ENCODE results near the gene CATSPERE.
"Not testable (repeated sequence)": the region's sequence is repeated elsewhere in the genome, so short reads cannot be mapped to it uniquely, and the experiment has no call there.

Gene CATSPERE

DNA sequence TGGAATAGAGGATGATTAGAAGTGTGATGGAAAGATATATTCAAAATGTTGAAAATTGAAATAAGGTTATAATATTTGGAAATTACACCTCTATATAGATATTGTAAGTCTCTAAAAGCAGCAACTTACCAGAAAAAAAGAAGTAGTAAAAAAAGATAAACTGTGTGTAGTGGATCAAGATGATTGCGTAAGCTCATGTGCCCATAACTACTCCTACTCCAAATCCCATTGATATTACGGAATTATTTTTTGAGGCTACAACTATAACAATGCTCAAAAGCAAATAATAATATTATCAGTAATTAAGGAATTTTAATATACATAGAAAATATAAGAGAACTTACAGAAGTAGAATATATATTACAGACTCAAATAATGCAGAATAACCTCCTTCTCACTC is 33.6 kb downstream of the CATSPERE start:
- ATAC-seq (ENCODE audit: low read depth), result no peak
- Histone ChIP-seq H3K4me1 (ENCODE audit: insufficient read depth, poor library complexity, severe bottlenecking) (no peaks in the 10 kb centered on the region), H3K4me3 (ENCODE audit: severe bottlenecking) (no peak overlapping the region), H3K36me3 (ENCODE audit: low read depth) (no peaks in the 10 kb centered on the region), H3K27ac (ENCODE audit: poor library complexity, severe bottlenecking) (no peak overlapping the region), H3K9me3 (ENCODE audit: severe bottlenecking) (no peaks in the 10 kb centered on the region), H3K27me3 (ENCODE audit: insufficient read depth, poor library complexity, severe bottlenecking) (no peaks in the 10 kb centered on the region)
- no peak for DNase-seq (ENCODE audit: low spot score)
- TF ChIP-seq, protein P1, sequence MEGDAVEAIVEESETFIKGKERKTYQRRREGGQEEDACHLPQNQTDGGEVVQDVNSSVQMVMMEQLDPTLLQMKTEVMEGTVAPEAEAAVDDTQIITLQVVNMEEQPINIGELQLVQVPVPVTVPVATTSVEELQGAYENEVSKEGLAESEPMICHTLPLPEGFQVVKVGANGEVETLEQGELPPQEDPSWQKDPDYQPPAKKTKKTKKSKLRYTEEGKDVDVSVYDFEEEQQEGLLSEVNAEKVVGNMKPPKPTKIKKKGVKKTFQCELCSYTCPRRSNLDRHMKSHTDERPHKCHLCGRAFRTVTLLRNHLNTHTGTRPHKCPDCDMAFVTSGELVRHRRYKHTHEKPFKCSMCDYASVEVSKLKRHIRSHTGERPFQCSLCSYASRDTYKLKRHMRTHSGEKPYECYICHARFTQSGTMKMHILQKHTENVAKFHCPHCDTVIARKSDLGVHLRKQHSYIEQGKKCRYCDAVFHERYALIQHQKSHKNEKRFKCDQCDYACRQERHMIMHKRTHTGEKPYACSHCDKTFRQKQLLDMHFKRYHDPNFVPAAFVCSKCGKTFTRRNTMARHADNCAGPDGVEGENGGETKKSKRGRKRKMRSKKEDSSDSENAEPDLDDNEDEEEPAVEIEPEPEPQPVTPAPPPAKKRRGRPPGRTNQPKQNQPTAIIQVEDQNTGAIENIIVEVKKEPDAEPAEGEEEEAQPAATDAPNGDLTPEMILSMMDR (IDR thresholded peaks at IDR 0.05; ENCODE audit: poor library complexity, severe bottlenecking), result no peak

DNA sequence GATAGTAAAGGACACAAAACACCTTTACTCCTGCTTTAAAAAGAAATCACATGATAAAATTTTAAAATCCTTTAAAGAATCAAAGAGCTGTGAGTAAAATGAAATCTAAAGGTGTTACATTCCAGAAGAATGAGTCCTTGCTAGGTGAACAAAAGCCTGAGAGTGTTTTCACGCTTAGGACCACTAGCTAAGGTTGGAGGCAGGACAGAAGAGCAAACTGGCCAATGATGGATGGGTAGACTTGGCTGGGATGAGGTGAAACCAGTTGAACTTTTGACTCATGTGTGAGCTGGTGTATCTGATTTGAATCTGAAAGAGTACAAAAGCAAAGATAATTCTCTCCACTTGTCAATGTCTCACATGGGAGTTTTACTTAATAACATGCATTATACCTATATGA is 35.1 kb downstream of the CATSPERE start:
- H3K27ac ChIP-seq (ENCODE audit: poor library complexity, severe bottlenecking), result no peak overlapping the region
- H3K27me3 ChIP-seq (ENCODE audit: insufficient read depth, poor library complexity, severe bottlenecking), result no peaks in the 10 kb centered on the region
- ATAC-seq (ENCODE audit: low read depth) (no peak), DNase-seq (ENCODE audit: low spot score) (no peak)
- H3K4me3 ChIP-seq (ENCODE audit: severe bottlenecking), result no peak overlapping the region
- TF ChIP-seq, protein P1 (IDR thresholded peaks at IDR 0.05; ENCODE audit: poor library complexity, severe bottlenecking), result no peak
- no peaks in the 10 kb centered on the region for H3K4me1 ChIP-seq (ENCODE audit: insufficient read depth, poor library complexity, severe bottlenecking)
- no peaks in the 10 kb centered on the region for H3K9me3 ChIP-seq (ENCODE audit: severe bottlenecking)
- H3K36me3 ChIP-seq (ENCODE audit: low read depth), result no peaks in the 10 kb centered on the region

DNA sequence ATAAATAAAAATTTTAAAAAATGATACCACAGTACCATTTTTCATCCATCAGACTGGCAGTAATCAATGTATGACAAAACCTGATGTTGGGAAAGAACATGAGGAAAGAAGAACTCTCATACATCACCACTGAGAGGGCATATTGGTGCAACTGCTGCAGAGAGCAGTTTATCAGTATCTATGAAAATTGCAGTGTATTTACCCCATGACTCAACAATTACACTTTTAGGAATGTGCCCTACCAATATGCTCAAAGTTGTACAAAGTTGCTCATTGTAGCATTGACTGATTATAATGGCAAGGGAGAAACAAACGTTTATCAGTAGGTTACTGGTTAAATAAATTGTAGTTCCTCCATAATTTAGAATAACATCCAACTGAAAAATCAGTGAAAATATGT is 36.7 kb downstream of the CATSPERE start:
- no peak overlapping the region for H3K27ac ChIP-seq (ENCODE audit: poor library complexity, severe bottlenecking)
- no peaks in the 10 kb centered on the region for H3K9me3 ChIP-seq (ENCODE audit: severe bottlenecking)
- ATAC-seq (ENCODE audit: low read depth) (no peak; the same call in 2 of the 3 replicates), DNase-seq (ENCODE audit: low spot score) (no peak)
- H3K4me1 ChIP-seq (ENCODE audit: insufficient read depth, poor library complexity, severe bottlenecking), result no peaks in the 10 kb centered on the region
- H3K36me3 ChIP-seq (ENCODE audit: low read depth), result no peaks in the 10 kb centered on the region
- no peaks in the 10 kb centered on the region for H3K27me3 ChIP-seq (ENCODE audit: insufficient read depth, poor library complexity, severe bottlenecking)
- no peak overlapping the region for H3K4me3 ChIP-seq (ENCODE audit: severe bottlenecking)
- TF ChIP-seq, protein P1 (IDR thresholded peaks at IDR 0.05; ENCODE audit: poor library complexity, severe bottlenecking), result no peak

GRCh38 chr1:244499484-244499883 is 38.4 kb downstream of the CATSPERE start:
- H3K9me3 ChIP-seq (ENCODE audit: severe bottlenecking); ATAC-seq (ENCODE audit: low read depth); H3K4me3 ChIP-seq (ENCODE audit: severe bottlenecking); H3K36me3 ChIP-seq (ENCODE audit: low read depth); H3K27me3 ChIP-seq (ENCODE audit: insufficient read depth, poor library complexity, severe bottlenecking); H3K4me1 ChIP-seq (ENCODE audit: insufficient read depth, poor library complexity, severe bottlenecking); DNase-seq (ENCODE audit: low spot score); H3K27ac ChIP-seq (ENCODE audit: poor library complexity, severe bottlenecking): not testable (repeated sequence)

DNA sequence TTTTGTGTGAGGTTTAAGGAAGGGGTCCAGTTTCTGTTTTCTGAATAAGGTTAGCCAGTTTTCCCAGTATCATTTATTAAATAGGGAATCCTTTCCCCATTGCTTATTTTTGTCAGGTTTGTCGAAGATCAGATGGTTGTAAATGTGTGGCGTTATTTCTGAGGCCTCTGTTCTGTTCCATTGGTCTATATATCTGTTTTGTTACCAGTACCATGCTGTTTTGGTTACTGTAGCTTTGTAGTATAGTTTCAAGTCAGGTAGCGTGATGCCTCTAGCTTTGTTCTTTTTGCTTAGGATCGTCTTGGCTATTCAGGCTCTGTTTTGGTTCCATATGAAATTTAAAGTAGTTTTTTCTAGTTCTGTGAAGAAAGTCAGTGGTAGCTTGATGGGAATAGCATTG is 39.4 kb downstream of the CATSPERE start:
- H3K36me3 ChIP-seq (ENCODE audit: low read depth); DNase-seq (ENCODE audit: low spot score); ATAC-seq (ENCODE audit: low read depth); H3K4me3 ChIP-seq (ENCODE audit: severe bottlenecking); H3K4me1 ChIP-seq (ENCODE audit: insufficient read depth, poor library complexity, severe bottlenecking); H3K9me3 ChIP-seq (ENCODE audit: severe bottlenecking); H3K27ac ChIP-seq (ENCODE audit: poor library complexity, severe bottlenecking); H3K27me3 ChIP-seq (ENCODE audit: insufficient read depth, poor library complexity, severe bottlenecking): not testable (repeated sequence)

DNA sequence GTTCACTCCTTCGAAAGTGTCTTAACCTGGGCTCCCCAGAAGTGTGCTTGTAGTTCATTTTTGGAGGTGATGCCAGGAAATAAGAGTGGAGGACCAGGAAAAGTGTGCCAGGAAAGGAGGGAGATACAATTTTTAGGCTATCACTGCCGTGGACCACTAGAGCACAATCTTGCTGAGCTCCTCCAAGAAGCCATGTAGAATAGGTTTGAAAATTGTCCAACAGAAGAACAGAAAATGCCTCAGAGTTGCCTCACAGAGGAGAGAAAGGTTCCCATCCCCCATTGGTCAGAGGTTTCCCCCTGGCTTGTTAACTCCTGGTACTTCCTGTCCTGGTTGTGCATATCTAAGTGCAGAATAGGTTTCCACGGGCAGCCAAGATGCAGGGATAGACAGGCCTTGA is 41.6 kb downstream of the CATSPERE start:
- TF ChIP-seq, protein P1 (IDR thresholded peaks at IDR 0.05; ENCODE audit: poor library complexity, severe bottlenecking), result no peak
- DNase-seq (ENCODE audit: low spot score) (no peak), ATAC-seq (ENCODE audit: low read depth) (no peak)
- Histone ChIP-seq H3K4me3 (ENCODE audit: severe bottlenecking) (no peak overlapping the region), H3K27ac (ENCODE audit: poor library complexity, severe bottlenecking) (no peak overlapping the region), H3K4me1 (ENCODE audit: insufficient read depth, poor library complexity, severe bottlenecking) (no peaks in the 10 kb centered on the region), H3K36me3 (ENCODE audit: low read depth) (no peaks in the 10 kb centered on the region), H3K27me3 (ENCODE audit: insufficient read depth, poor library complexity, severe bottlenecking) (no peaks in the 10 kb centered on the region), H3K9me3 (ENCODE audit: severe bottlenecking) (no peaks in the 10 kb centered on the region)

All from RWPE2 (cell line).